Ammon's horn (tissue), 1 donor: ENCODE measurements around the gene PZP.
"Not testable (repeated sequence)": the region's sequence is repeated elsewhere in the genome, so short reads cannot be mapped to it uniquely, and the experiment has no call there.

ENCODE experiments used
- DNase-seq: peaks from one replicate; pipeline ENCODE4 v3.0.0-alpha.2; 2016; ENCODE audit warnings: low spot score

Gene PZP

GRCh38 chr12:9184276-9184675 is 23.9 kb downstream of the PZP start:
- DNase-seq = no peak

GRCh38 chr12:9180810-9181209 is 27.4 kb downstream of the PZP start:
- DNase-seq = no peak

DNA sequence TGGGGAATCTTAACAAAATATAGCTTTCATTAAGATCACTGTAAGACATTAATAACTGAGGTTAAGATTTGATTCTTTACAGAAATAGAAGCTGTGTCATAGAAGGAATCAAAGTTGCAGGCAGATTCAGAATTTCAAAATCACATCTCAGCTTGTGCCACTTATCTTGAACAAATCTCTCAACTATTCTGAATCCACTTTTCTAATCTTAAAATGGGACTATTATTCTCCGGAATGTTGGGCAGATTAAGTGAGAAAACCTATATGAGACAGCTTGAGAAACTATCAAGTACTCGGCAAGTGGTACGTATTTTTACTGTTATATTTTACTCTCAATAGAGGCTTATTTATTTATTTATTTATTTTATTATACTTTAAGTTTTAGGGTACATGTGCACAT is 28.4 kb downstream of the PZP start:
- no peak for DNase-seq

GRCh38 chr12:9169979-9170634 is 38.1 kb downstream of the PZP start:
- DNase-seq = no peak

- not testable (repeated sequence) for DNase-seq
These were observed 40.9 kb downstream of the PZP start for GRCh38 chr12:9167345-9167744.

DNA sequence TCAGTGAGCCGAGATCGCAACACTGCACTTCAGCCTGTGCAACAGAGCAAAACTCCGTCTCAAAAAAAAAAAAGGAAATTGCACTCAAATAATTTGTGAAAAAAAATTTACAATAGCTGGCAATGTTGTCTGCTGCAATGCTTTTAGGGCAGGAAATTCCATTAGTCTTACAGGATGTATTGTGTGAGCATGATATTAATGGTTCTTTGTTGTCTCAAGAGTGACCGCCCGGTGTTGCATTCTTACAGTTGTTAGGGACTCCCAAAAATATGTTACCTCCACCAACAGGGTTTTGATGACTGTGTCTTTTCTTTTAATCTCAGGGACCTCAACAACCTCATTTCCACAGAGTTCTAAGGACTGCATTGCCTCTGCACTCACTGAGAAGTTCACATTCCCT is 44.8 kb downstream of the PZP start:
- no peak for DNase-seq

DNA sequence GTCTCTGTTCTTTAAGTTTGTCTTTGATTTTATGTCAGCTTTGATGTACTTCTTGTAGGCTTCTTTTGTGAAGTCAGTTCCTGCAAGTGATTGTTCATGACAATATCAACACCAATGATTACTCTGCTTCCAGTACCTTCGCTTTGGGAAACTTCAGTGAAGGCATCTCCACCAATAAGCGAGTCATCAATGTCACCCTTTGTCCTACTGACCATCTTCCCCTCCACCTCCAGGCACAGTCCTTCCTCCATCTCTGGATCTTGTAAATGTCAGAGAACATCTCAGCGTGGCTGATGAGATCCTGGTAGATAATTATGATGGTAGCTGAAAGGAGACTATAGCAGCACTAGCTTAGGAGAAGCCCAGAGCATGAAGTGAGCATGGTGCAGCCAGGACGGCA is 52.1 kb downstream of the PZP start:
- no peak for DNase-seq

- DNase-seq = no peak
These were observed 58.8 kb downstream of the PZP start for GRCh38 chr12:9149372-9149771.

- DNase-seq = no peak
These were observed 59.3 kb downstream of the PZP start for GRCh38 chr12:9148926-9149325.

DNA sequence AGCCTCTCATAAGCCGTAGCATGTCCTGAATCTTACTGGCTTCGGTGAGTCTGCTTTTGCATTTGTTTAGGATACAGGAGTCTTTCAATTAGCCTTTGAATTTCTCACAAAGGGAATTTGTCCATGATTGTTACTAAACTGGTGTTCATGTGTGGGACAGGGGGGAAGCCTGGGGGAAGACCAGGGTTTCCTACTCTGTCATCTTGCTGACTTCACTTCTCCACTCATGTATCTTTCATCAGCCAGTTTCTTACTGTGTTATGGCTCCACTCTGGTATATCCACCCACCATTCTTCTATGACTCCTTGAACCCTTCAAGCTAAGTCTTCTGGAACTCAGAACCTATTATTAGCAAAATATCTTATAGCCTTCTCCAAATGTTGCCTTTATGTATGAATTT is 60.7 kb downstream of the PZP start:
- DNase-seq = no peak

DNA sequence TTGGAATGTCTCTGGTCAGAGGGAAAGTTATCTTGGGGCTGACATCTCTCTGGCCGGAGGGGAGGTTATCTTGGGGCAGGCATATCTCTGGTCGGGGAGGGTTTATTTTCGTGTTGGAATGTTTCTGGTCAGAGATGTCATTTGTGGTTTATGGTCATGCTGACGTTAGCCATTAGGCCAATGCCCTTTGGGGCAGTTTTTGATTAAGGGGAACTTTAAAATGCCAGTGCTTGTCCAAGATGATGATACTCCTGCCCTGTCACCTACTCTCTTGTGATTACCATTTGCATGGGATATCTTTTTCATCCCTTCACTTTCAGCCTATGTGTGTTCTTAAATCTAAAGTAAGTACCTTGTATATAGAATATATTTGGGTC is 63.5 kb downstream of the PZP start:
- DNase-seq = no peak

GRCh38 chr12:9143929-9144729 is 64.1 kb downstream of the PZP start:
- DNase-seq = no peak

DNA sequence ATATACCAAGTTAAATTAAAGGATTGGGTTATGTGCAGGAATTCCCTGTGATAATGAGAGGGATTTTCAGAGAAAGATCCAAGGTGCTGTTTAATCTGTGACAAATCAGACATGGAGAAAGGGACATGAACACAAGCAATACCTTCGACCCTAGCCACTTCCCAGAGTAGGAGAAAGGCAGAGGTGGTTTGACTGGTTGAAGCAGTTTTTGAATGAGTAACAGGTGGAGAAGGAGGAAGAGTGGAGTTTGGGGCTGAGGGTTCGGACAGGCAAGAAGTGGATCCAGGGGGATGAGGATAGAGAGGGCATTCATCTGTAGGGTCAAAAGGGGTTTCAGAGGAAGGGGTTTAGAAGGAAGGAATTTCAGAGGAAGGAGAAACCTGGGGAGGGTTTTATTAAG is 65.1 kb downstream of the PZP start:
- DNase-seq = no peak

DNA sequence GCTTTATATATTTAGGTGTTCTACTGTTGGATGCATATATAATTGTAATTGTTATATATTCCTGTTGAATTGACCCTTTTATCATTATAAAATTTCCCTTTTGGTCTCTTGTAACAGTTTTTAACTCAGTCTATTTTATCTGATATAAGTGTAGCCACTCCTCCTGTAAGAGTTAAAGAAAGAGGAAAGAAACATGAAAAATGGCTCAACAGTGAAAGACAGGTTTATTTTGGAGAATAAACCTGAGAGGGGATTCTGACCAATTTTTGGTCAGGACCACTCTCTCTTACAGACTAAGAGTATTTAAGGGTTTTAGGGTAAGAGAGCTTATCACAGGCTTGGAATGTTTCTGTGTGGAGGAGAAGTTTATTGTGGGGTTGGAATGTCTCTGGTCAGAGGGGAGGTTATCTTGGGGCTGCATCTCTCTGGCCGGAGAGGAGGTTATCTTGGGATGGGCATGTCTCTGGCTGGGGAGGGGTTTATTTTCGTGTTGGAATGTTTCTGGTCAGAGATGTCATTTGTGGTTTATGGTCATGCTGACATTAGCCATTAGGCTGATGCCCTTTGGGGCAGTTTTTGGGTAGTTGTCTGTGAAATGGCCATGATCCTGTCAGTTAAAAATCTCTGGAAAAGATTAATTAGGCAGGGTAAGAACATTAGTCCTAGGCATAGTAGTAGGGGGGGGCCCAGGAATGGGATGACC is 68.5 kb downstream of the PZP start:
- not testable (repeated sequence) for DNase-seq

- no peak for DNase-seq
These were observed 72.3 kb downstream of the PZP start for GRCh38 chr12:9135903-9136310.

DNA sequence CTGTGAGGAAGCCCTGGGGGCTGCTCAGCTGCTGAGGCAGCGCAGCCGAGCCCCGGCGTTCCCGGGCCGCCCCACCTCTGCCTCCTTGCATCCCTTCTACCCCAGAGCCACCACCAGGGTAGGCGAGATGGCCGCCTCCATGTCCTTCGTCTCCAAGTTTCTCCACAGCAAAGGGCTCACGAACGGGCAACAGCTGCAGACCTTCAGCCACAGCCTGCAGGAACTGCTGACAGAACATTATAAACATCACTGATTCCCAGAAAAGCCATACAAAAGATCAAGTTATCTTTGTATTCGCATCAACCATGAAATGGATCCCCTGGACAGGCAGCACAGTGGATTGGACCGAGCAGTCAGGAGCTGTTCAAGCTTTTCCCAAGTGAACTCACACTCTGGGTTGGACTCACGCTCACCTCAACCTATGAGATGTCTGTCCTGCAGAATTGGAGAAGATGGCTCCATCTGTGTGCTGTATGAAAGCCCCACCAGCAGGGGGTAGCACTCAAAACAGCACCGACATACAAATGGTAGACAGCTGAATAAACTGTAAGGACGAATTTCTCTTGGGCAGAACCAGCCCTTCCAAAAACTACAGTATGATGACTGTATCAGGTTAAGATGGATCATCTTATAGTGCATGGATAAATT is 73.1 kb downstream of the PZP start:
- DNase-seq = no peak

GRCh38 chr12:9133216-9133916 is 74.8 kb downstream of the PZP start:
- DNase-seq = no peak

DNA sequence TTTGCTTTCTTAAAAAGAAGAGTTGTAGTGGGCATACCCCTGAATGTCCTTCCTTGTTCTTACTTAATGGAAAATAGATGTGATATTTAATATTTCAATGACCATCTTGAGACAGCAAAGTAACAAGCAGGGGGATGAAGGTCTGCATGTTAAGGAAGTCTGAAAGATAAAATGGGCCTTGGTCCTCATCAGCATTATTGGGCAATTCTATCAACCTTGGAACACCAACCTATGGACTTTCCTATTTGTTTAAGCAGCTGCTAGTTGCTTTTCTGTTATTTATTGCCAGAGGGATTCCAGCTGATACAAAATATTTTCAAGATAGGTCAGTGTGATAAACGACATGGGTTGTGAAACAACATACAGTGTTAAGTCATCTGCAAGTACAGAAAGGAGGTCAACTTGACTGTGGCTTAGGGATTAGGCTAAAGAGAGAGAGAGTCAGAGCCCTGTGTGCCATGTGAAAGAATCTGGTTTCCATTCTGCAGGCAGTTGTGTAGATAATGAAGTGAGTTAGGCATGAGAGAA is 76.1 kb downstream of the PZP start:
- no peak for DNase-seq

GRCh38 chr12:9130244-9130643 is 78.0 kb downstream of the PZP start:
- no peak for DNase-seq

DNA sequence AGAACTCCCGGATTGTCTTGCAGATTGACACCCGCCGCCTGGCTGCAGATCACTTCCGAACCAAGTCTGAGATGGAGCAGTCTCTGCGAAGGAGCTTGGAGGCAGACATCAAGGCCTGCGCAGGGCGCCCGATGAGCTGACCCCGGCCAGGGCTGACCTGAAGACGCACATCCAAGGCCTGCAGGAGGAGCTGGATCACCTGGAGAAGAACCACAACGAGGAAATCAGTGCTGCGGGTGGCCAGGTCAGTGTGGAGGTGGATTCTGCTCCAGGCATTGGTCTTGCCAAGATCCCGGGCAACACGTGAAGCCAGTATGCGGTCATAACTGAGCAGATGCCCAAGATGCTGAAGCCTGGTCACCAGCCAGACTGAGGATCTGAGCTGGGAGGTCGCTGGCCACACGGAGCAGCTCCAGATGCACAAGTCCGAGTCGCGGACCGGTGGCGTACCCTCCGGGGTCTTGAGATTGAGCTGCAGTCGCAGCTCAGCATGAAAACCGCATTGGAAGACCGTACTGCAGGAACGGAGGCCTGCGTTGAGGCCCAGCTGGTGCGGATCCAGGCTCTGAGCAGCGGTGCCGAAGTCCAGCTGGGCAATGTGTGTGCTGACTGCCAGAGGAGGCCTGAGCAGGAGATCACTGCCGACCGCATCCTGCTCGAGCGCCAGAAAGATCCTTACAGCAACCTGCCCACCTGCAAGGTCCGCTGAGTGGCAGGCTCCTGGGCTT is 80.1 kb downstream of the PZP start:
- no peak for DNase-seq

GRCh38 chr12:9127484-9127883 is 80.7 kb downstream of the PZP start:
- DNase-seq = no peak
